Upper lobe of right lung (tissue), 1 donor: ENCODE data around the gene HSPA4L. TPM values are rescaled to one million over a fixed set of nuclear protein-coding genes. Genes with fewer than 3 reads are reported as not detected.

Experiments used
- ATAC-seq: fragments of 200-7000 bp; cut with Tn5 transposase; one replicate; pipeline ENCODE4 v1.9.1; 2020; ENCODE audit warnings: mild to moderate bottlenecking, moderate library complexity
- DNase-seq: peaks from one replicate; pipeline ENCODE4 v3.0.0-alpha.2; 2020
- H3K27ac ChIP-seq: fragments of 200-600 bp; one replicate; pipeline ENCODE4 v1.8.0; 2022
- H3K27me3 ChIP-seq: fragments of 200-600 bp; one replicate; pipeline ENCODE4 v1.8.0; 2022; ENCODE audit warnings: mild to moderate bottlenecking
- H3K36me3 ChIP-seq: fragments of 200-600 bp; one replicate; pipeline ENCODE4 v1.8.0; 2022
- H3K4me1 ChIP-seq: fragments of 200-600 bp; one replicate; pipeline ENCODE4 v1.8.0; 2022
- H3K4me3 ChIP-seq: fragments of 200-600 bp; one replicate; pipeline ENCODE4 v1.8.0; 2022; ENCODE audit warnings: mild to moderate bottlenecking
- H3K9me3 ChIP-seq: fragments of 200-600 bp; one replicate; pipeline ENCODE4 v1.8.0; 2022
- CTCF ChIP-seq: fragments of 200-600 bp; IDR thresholded peaks from one replicate; pipeline ENCODE4 v1.8.0; 2022; ENCODE audit warnings: antibody characterized with exemption
- intact Hi-C: fragments of 100-400 bp; cut with DNase I; formaldehyde crosslinking; loops from one replicate; pipeline ENCODE4 v1.11.0; 2022
- total RNA-seq: library from RNA; stranded (reverse); fragmentation: NEBNext Ultra II Directional; extraction: Animal tissue kit (Norgen Biotek cat#: 25700); gene quantifications from one replicate; pipeline ENCODE4 v1.2.1, GENCODE V29; 2021
- donor health status: DM: no; HTN: yes; CAD: no; lungs with severe emphysema.

The HSPA4L gene
- total RNA-seq, 1 donor from 2014 or later = 5.7 TPM

GRCh38 chr4:127843704-127844600 is 61.8 kb downstream of the HSPA4L start:
- ATAC-seq (no peak), DNase-seq (peak; percentile 27)
- no peak overlapping the region for H3K4me3 ChIP-seq
- no peaks in the 10 kb centered on the region for H3K27me3 ChIP-seq
- H3K27ac ChIP-seq = no peak overlapping the region
- H3K36me3 ChIP-seq = no peaks in the 10 kb centered on the region
- H3K9me3 ChIP-seq = peaks cover 7% of the 10 kb centered on the region
- intact Hi-C loops = no loop called here
- H3K4me1 ChIP-seq = no peaks in the 10 kb centered on the region
- no peak for TF ChIP-seq CTCF

- Histone ChIP-seq H3K27me3 (no peaks in the 10 kb centered on the region), H3K36me3 (no peaks in the 10 kb centered on the region), H3K27ac (no peak overlapping the region), H3K4me1 (no peaks in the 10 kb centered on the region), H3K9me3 (peaks cover 9% of the 10 kb centered on the region), H3K4me3 (no peak overlapping the region)
- DNase-seq = peak; percentile 36
- ATAC-seq = no peak
- intact Hi-C loops = no loop called here
- no peak for TF ChIP-seq CTCF
These were observed 62.5 kb downstream of the HSPA4L start for GRCh38 chr4:127844601-127845116.

DNA sequence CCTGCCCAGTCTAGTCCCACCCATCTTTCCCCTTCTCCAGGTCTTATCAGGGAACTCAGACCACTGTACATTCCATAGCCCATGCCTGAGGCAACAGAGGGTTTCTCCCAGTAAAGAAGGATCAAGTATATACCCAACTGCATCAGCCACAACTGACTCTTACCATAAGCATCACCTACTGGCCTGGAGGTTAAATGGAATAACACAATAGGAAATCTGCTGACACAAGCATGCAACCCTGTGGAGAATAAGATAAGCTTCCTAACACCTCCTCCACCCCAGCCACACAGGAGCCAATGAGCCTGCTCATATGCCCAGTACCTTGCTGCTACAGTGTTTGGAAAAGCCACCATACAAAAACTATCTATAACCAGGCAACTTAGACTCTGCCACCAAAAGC is 63.9 kb downstream of the HSPA4L start:
- no peak for DNase-seq
- H3K9me3 ChIP-seq = peaks cover 22% of the 10 kb centered on the region
- H3K36me3 ChIP-seq = no peaks in the 10 kb centered on the region
- intact Hi-C loops = no loop called here
- no peaks in the 10 kb centered on the region for H3K4me1 ChIP-seq
- no peak overlapping the region for H3K27ac ChIP-seq
- TF ChIP-seq CTCF = no peak
- ATAC-seq = no peak
- no peaks in the 10 kb centered on the region for H3K27me3 ChIP-seq
- no peak overlapping the region for H3K4me3 ChIP-seq

DNA sequence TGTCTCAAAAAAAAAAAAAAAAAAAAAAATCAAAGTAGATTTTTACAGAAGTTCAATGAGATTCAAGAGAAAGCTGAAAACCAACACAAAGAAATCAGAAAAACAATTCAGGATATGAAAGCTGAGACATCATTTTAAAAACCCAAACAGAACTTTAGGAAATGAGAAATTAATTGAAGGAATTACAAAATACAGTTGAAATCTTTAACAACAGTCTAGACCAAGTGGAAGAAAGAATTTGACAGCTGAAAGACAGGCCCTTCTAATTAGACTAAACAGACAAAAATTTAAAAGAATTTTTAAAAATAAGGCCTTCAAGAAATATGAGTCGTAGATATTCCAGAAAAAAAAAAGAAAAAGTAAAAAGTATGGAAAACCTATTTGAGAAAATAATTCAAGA is 64.6 kb downstream of the HSPA4L start:
- H3K4me3 ChIP-seq = no peak overlapping the region
- ATAC-seq (no peak), DNase-seq (no peak)
- H3K36me3 ChIP-seq = no peaks in the 10 kb centered on the region
- no peak overlapping the region for H3K27ac ChIP-seq
- intact Hi-C loops = no loop called here
- no peaks in the 10 kb centered on the region for H3K4me1 ChIP-seq
- peaks cover 28% of the 10 kb centered on the region for H3K9me3 ChIP-seq
- no peaks in the 10 kb centered on the region for H3K27me3 ChIP-seq
- no peak for TF ChIP-seq CTCF

GRCh38 chr4:127849505-127850234 is 67.5 kb downstream of the HSPA4L start:
- ATAC-seq = no peak
- no peak overlapping the region for H3K27ac ChIP-seq
- H3K4me1 ChIP-seq = no peaks in the 10 kb centered on the region
- no peak for TF ChIP-seq CTCF
- no peaks in the 10 kb centered on the region for H3K27me3 ChIP-seq
- H3K36me3 ChIP-seq = no peaks in the 10 kb centered on the region
- DNase-seq = no peak
- intact Hi-C loops = no loop called here
- no peak overlapping the region for H3K4me3 ChIP-seq
- peaks cover 30% of the 10 kb centered on the region for H3K9me3 ChIP-seq
